HEK293 (cell line): ENCODE data around the gene PRR3.

Source experiments
- CTCF ChIA-PET: fragments of 350-600 bp; formaldehyde crosslinking; extraction: SDS; loops from one replicate; lab custom pipeline; 2021; ENCODE audit warnings: antibody characterized with exemption; lab: Yijun Ruan, JAX
- POLR2A ChIA-PET: fragments of 300-600 bp; formaldehyde crosslinking; extraction: SDS; loops from one replicate; lab custom pipeline; 2020; ENCODE audit warnings: antibody characterized with exemption, inconsistent platforms; lab: Yijun Ruan, JAX
- H3K27ac ChIP-seq: fragments of 200-500 bp; sonication (Bioruptor generic); 2 replicates; pipeline ENCODE4 v1.5.1; 2014; ENCODE audit warnings: low read depth, low read length, control low read depth, inconsistent platforms; ENCODE audit errors: extremely low read depth
- H3K36me3 ChIP-seq, 2 experiments: fragments of 200-500 bp in 1 of 2; sonication (Bioruptor generic) in 1 of 2; 1 replicate in 1 of 2; 2 replicates in 1 of 2; pipeline ENCODE4 v1.5.1; 2014 to 2017; ENCODE audit warnings: inconsistent platforms in 2 of 2, low read length in 2 of 2; ENCODE audit not compliant: control insufficient read depth in 2 of 2, insufficient read depth in 1 of 2
- H3K4me1 ChIP-seq: fragments of 200-500 bp; sonication (Bioruptor generic); 2 replicates; pipeline ENCODE4 v1.5.1; 2014; ENCODE audit warnings: mild to moderate bottlenecking, low read length, inconsistent platforms; ENCODE audit not compliant: control insufficient read depth, insufficient read depth
- H3K4me3 ChIP-seq: 2 replicates; pipeline ENCODE4 v1.5.1; 2011; ENCODE audit warnings: low read depth, mild to moderate bottlenecking, control low read depth, low read length, moderate library complexity
- H3K9me3 ChIP-seq: fragments of 200-500 bp; sonication (Bioruptor generic); 2 replicates; pipeline ENCODE4 v1.5.1; 2014; ENCODE audit warnings: low read depth, low read length, inconsistent platforms; ENCODE audit not compliant: control insufficient read depth, insufficient read depth
- GFI1B ChIP-seq: fragments of 450-650 bp; formaldehyde crosslinking; IDR thresholded peaks from 2 replicates; pipeline ENCODE4 v1.5.1; 2016; ENCODE audit warnings: missing biosample characterization, missing genetic modification characterization
- MYNN ChIP-seq: fragments of 450-650 bp; formaldehyde crosslinking; IDR thresholded peaks from 2 replicates; pipeline ENCODE4 v1.5.1; 2016; ENCODE audit warnings: missing biosample characterization, missing genetic modification characterization, borderline replicate concordance
- OVOL3 ChIP-seq: fragments of 450-650 bp; formaldehyde crosslinking; IDR thresholded peaks from 2 replicates; pipeline ENCODE4 v1.5.1; 2016; ENCODE audit warnings: missing biosample characterization, missing genetic modification characterization
- SALL2 ChIP-seq: fragments of 450-650 bp; formaldehyde crosslinking; IDR thresholded peaks from 2 replicates; pipeline ENCODE4 v1.5.0; 2017; ENCODE audit warnings: missing biosample characterization, mild to moderate bottlenecking, missing genetic modification characterization, borderline replicate concordance
- SETDB1 ChIP-seq: IDR thresholded peaks from one replicate; pipeline ENCODE4 v1.6.1; 2017; ENCODE audit warnings: mild to moderate bottlenecking, low read length, moderate library complexity, mixed read lengths; ENCODE audit not compliant: insufficient read length
- ZBTB49 ChIP-seq: fragments of 450-650 bp; formaldehyde crosslinking; IDR thresholded peaks from 2 replicates; pipeline ENCODE4 v1.5.1; 2016; ENCODE audit warnings: missing biosample characterization, missing genetic modification characterization, low read depth
- ZBTB7A ChIP-seq: fragments of 450-650 bp; formaldehyde crosslinking; IDR thresholded peaks from 2 replicates; pipeline ENCODE4 v1.5.1; 2016; ENCODE audit warnings: low read depth, missing biosample characterization, missing genetic modification characterization
- ZBTB8A ChIP-seq: fragments of 450-650 bp; formaldehyde crosslinking; IDR thresholded peaks from 2 replicates; pipeline ENCODE4 v1.5.1; 2016; ENCODE audit warnings: missing biosample characterization, missing genetic modification characterization
- ZNF112 ChIP-seq: fragments of 450-650 bp; formaldehyde crosslinking; IDR thresholded peaks from 2 replicates; pipeline ENCODE4 v1.5.0; 2017; ENCODE audit warnings: missing biosample characterization, missing genetic modification characterization
- ZNF121 ChIP-seq: fragments of 450-650 bp; formaldehyde crosslinking; IDR thresholded peaks from 2 replicates; pipeline ENCODE4 v1.5.1; 2016; ENCODE audit warnings: missing biosample characterization, missing genetic modification characterization
- ZNF132 ChIP-seq: fragments of 450-650 bp; formaldehyde crosslinking; IDR thresholded peaks from 2 replicates; pipeline ENCODE4 v1.5.1; 2017; ENCODE audit warnings: missing biosample characterization, missing genetic modification characterization, borderline replicate concordance
- ZNF138 ChIP-seq: fragments of 450-650 bp; formaldehyde crosslinking; IDR thresholded peaks from 2 replicates; pipeline ENCODE4 v1.5.1; 2016; ENCODE audit warnings: missing biosample characterization, missing genetic modification characterization, borderline replicate concordance
- ZNF146 ChIP-seq: fragments of 450-650 bp; formaldehyde crosslinking; IDR thresholded peaks from 2 replicates; pipeline ENCODE4 v1.5.1; 2016; ENCODE audit warnings: missing biosample characterization, missing genetic modification characterization
- ZNF155 ChIP-seq: fragments of 450-650 bp; formaldehyde crosslinking; IDR thresholded peaks from 2 replicates; pipeline ENCODE4 v1.5.1; 2016; ENCODE audit warnings: missing biosample characterization, missing genetic modification characterization
- ZNF18 ChIP-seq: fragments of 450-650 bp; formaldehyde crosslinking; IDR thresholded peaks from 2 replicates; pipeline ENCODE4 v1.5.1; 2016; ENCODE audit warnings: missing biosample characterization, missing genetic modification characterization
- ZNF26 ChIP-seq: fragments of 450-650 bp; formaldehyde crosslinking; IDR thresholded peaks from 2 replicates; pipeline ENCODE4 v1.5.1; 2016; ENCODE audit warnings: missing biosample characterization, missing genetic modification characterization
- ZNF292 ChIP-seq: fragments of 450-650 bp; formaldehyde crosslinking; IDR thresholded peaks from 2 replicates; pipeline ENCODE4 v1.5.1; 2016; ENCODE audit warnings: low read depth, missing biosample characterization, missing genetic modification characterization, borderline replicate concordance
- ZNF585B ChIP-seq: fragments of 450-650 bp; formaldehyde crosslinking; IDR thresholded peaks from 2 replicates; pipeline ENCODE4 v1.5.1; 2016; ENCODE audit warnings: missing biosample characterization, missing genetic modification characterization
- ZNF596 ChIP-seq: fragments of 450-650 bp; IDR thresholded peaks from 2 replicates; pipeline ENCODE4 v1.5.0; 2018; ENCODE audit warnings: missing biosample characterization, mild to moderate bottlenecking, missing genetic modification characterization, moderate library complexity
- ZNF600 ChIP-seq: fragments of 450-650 bp; formaldehyde crosslinking; IDR thresholded peaks from 2 replicates; pipeline ENCODE4 v1.5.1; 2016; ENCODE audit warnings: missing biosample characterization, missing genetic modification characterization
- ZNF629 ChIP-seq: fragments of 450-650 bp; formaldehyde crosslinking; IDR thresholded peaks from 2 replicates; pipeline ENCODE4 v1.5.1; 2017; ENCODE audit warnings: missing biosample characterization, missing genetic modification characterization
- ZNF639 ChIP-seq: fragments of 450-650 bp; formaldehyde crosslinking; IDR thresholded peaks from 2 replicates; pipeline ENCODE4 v1.5.1; 2016; ENCODE audit warnings: missing biosample characterization, missing genetic modification characterization
- ZNF660 ChIP-seq: fragments of 450-650 bp; IDR thresholded peaks from 2 replicates; pipeline ENCODE4 v1.5.1; 2018; ENCODE audit warnings: missing biosample characterization, mild to moderate bottlenecking, missing genetic modification characterization
- ZNF837 ChIP-seq: fragments of 450-650 bp; formaldehyde crosslinking; IDR thresholded peaks from 2 replicates; pipeline ENCODE4 v1.5.1; 2016; ENCODE audit warnings: missing biosample characterization, missing genetic modification characterization
- ZSCAN18 ChIP-seq: fragments of 450-650 bp; formaldehyde crosslinking; IDR thresholded peaks from 2 replicates; pipeline ENCODE4 v1.5.1; 2016; ENCODE audit warnings: missing biosample characterization, missing genetic modification characterization

PRR3 gene

GRCh38 chr6:30544666-30545272 is 12.3 kb upstream of the PRR3 start (continued):
- no peak for TF ChIP-seq ZNF639

- no peak overlapping the region for H3K27ac ChIP-seq
- H3K4me3 ChIP-seq = no peak overlapping the region
- ChIA-PET POLR2A (interaction anchor here (0.5 kb wide), 1 partner anchor 46 kb away, joined by 3 read pairs; no protein-coding TSS in a partner anchor), CTCF (interaction anchor here (0.6 to 9.5 kb wide), 6 partner anchors 16 to 189 kb away, joined by 3 to 324 read pairs (median 17); no protein-coding TSS in a partner anchor)
- H3K4me1 ChIP-seq = no peaks in the 10 kb centered on the region
- TF ChIP-seq ZBTB49 (tag by site-specific recombination) (no peak), ZNF585B (no peak), ZNF138 (no peak), ZBTB8A (no peak), MYNN (no peak), ZNF837 (tag by site-specific recombination) (no peak), ZNF26 (tag by site-specific recombination) (no peak), ZNF600 (tag by site-specific recombination) (no peak), ZBTB7A (no peak), ZNF146 (tag by site-specific recombination) (no peak), ZNF132 (tag by site-specific recombination) (no peak)
- no peaks in the 10 kb centered on the region for H3K9me3 ChIP-seq
- H3K36me3 ChIP-seq = peaks cover 31 to 75% of the 10 kb centered on the region in 2 experiments
Observed at GRCh38 chr6:30547454-30547853, 9.6 kb upstream of the PRR3 start.

GRCh38 chr6:30548375-30548774 is 8.7 kb upstream of the PRR3 start:
- H3K36me3 ChIP-seq = peaks cover 32 to 84% of the 10 kb centered on the region in 2 experiments
- ChIA-PET POLR2A (no interaction called here), CTCF (interaction anchor here (0.6 to 2.5 kb wide), 11 partner anchors 9 to 132 kb away, joined by 3 to 27 read pairs (median 4); partner anchors contain the start of gene PRR3)
- no peak overlapping the region for H3K4me3 ChIP-seq
- H3K9me3 ChIP-seq = no peaks in the 10 kb centered on the region
- H3K27ac ChIP-seq = no peak overlapping the region
- no peaks in the 10 kb centered on the region for H3K4me1 ChIP-seq
- TF ChIP-seq ZNF629 (tag by site-specific recombination) = no peak
- no peak for TF ChIP-seq ZNF292 (tag by site-specific recombination)
- no peak for TF ChIP-seq GFI1B (tag by site-specific recombination)
- TF ChIP-seq ZNF18 (tag by site-specific recombination) = no peak
- no peak for TF ChIP-seq SALL2
- no peak for TF ChIP-seq ZNF155 (tag by site-specific recombination)
- no peak for TF ChIP-seq SETDB1
- TF ChIP-seq ZSCAN18 (tag by site-specific recombination) = no peak
- TF ChIP-seq ZNF596 (tag by site-specific recombination) = no peak
- TF ChIP-seq ZNF112 (tag by site-specific recombination) = no peak
- TF ChIP-seq OVOL3 (tag by site-specific recombination) = no peak
- no peak for TF ChIP-seq ZNF121 (tag by site-specific recombination)
- TF ChIP-seq ZNF660 (tag by site-specific recombination) = no peak
